HS-5 (cell line): ENCODE data around the gene EFHC1.
A peak's percentile ranks its signal among the peaks of the same experiment; 100 is the strongest.

Experiments
- DNase-seq: peaks from one replicate; pipeline ENCODE4 v3.0.0-alpha.2; 2012; ENCODE audit warnings: low read depth

EFHC1 gene

DNA sequence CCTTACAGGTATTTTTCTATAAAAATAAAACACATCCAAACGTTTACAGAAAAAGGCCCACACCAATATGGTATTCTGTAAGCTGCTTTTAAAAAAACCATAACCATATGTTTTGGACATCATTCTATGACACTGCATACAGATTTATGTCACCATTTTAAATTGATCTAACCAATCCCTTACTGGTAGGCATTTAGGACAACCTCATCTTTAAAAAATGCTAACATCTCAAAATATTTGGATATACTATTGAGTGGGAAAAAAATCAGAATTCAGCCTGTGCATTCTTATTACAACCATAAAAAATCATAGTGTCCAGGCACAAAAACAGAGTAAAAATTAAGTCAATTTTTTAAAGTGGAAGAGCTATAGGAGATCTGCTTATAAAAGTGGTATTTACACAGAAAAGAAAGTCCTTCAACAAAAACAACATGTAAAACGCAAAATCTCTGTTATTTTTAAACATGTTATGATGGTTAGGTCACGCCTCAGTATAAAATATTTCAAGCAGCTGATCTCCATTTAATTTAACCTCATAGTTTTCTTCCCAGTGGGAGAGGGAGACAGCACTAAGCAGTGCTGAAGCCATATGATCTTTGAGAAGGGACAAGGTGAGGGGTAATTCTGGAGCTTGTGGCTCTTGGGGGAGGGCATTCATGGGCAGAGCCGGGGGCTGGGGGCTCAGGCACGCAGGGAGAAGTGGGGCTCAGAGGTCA, 135.5 kb downstream of the EFHC1 start:
- DNase-seq, result no peak

DNA sequence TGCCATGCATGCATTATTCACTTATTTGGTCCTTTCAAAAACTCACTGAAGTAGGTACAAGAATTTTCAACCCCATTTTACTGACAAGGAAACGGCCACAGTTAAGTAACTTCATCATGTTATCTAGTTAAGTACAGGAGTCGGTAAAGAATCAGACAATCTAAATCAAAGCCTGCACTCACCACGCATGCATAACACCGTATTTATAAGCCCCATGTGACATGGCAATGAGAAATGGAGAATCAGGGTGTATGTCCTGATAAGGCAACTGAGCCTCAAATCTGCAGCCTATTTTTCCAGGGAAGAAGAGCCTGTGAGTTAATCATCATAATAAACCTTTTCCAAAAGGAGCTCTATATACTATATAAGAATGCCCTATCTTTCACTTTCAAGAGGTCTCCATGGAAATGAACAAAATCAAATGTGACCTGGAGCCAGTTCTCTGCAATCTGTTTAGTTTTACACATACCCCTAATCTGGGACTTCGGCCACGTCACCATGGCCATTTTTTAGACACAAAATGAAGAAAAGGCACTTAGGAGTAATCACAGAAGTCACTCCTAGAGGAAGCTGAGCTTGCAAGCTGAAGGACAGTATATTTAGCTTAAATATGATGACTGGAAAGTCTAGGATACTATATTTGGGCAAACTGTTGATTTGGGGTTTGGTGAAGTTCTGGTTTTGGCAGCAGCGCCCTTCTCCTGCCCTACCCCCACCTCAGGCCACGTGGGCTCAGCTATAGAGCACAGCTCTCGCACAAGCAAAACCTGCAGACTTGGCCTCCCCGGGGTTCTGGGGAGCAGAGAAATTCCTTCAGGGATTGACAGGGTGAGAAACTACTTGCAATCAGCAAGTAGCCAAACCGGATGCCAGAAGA, 137.5 kb downstream of the EFHC1 start:
- DNase-seq, result no peak

DNA sequence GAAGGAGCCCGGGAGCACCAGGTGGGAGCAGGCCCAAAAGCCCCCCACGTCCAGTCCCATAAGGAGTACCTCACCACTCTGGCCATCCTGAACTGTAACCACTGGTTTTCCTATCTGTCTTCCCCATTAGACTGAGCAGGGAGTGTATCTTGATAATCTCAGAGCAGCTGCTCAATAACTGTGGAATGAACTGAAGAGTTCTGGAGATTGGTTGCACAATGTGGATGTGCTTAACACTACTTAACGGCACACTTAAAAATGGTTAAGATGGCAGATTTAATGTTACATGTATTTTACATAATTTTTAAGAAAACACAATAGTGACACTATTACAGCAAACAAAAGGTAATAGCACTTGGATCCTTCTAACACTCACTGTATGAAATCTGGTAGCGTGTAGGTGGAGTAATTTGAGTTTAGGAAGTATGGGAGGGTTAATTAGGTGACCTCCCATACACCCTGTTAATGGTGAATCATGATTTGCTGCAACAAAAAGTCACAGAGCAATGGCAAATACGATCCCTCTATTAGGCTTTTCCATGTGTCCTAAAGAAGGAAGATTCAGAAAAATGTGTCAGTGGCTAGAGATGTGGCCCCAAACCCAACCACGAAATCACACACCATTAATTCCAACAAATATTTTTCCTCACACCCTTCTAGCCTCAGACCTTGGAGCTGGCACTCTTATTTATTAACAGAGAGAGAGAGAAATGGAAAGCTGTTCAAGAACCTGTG, 138.3 kb downstream of the EFHC1 start:
- no peak for DNase-seq

DNA sequence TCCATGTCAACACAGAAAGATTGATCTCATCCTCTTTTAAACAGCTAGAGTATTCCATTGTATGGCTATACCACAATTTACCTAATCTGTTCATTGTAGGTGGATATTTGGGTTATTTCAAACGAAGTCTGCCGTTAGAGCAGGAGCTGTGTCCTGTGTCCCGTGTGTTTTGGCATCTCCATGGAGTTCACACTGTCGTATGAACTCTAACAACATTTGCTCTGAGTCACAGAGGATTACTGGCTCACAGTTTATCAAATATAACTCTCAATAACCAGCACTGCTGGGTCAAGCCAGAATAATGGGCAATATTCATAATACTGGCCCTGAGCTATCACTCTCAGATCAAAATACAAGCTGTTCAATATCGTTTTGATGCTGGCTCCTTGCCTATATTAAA, 140.3 kb downstream of the EFHC1 start:
- no peak for DNase-seq

DNA sequence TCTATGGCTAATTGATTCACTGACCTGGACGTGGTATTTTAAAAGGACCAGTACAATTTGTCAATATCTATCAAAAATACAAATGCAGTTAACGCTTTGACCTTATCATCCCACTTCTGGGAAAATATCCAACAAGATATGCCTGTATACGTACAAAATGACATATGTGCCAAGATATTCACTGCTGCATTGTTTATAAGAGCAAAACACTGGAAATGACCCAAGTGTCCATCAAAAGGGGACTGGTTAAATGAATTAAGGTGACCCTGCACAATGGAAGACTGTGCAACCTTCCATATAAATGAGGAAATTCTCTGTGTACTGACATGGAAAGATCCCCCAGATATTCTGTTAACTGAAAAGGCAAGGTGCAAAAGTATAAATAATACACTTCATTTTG, 142.8 kb downstream of the EFHC1 start:
- no peak for DNase-seq

DNA sequence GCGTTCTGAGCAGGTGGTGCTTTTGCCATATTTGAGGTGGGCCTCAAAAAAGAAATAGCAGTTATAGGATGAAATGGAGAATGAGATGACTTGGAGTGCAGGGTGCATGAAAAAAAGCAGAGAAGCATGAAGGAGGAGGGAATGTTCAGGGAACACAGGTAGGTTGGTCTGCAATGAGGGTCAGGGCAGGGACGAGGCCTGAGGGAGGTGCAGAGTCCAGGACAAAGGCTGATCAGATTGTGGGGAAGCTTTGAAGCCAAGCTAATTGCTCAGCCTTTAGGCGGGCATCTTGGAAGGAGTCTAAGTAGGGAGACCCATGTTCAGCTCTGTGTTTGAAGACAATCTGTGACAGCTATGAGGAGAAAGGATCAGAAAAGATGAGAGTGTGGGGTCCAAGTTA, 144.7 kb downstream of the EFHC1 start:
- DNase-seq, result no peak

DNA sequence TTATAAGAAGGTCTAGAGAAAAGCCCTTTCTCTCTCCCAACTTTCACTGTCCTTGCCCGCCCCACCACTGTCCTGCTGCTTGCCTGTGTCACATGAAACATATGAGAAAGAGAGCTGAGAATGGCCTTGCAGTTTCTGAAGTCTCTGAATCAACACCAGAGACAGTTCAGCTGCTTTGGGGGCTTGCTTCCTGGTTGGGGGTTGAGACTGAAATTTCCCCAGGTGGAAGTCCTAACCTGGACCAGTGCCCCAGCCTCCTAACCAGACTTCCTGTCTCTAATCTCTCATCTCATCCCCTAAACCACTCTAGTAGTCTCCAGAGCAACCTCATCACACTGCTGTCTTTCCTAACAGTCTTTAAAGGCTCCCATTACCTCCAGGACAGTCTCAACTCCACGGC, 146.1 kb downstream of the EFHC1 start:
- no peak for DNase-seq

DNA sequence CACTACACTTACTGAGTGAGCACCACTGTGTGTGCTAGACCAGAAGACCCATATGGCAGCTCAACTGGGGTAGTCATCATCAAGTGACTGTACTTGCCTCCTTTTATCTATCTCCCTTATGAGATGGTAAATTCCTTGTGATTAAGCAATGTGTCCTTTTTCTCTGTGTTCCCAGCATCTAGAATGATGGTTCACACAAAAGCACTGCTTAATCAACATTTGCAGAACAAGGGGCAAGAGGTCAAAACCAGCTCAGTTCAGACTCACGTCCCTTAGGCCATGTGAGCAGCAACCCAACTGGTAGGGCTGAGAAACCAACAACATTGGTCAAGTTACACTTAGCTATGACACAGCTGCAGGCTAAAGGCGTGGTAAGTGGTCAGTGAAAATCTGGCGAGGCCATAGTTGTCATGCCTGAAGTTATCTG, 146.7 kb downstream of the EFHC1 start:
- DNase-seq, result peak; percentile 97

DNA sequence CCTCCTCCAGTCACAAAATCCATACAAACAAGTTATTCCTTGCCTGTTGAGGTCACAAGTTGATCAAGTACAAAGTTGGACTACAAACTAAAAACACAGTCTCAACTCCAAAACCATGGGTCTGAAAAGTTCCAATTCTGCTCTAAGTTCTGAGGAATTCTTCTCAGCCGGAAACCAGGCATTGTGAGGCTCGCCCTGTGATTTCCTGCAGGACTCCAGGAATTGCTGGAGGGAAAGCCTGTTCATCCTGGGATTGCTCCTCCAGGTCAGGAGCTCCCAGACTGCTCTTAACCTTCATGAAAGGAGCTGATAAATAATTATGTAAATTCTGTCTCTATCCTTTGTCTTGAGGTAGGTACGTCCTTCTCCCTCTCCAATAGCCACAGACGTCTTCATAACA, 148.2 kb downstream of the EFHC1 start:
- DNase-seq, result no peak

DNA sequence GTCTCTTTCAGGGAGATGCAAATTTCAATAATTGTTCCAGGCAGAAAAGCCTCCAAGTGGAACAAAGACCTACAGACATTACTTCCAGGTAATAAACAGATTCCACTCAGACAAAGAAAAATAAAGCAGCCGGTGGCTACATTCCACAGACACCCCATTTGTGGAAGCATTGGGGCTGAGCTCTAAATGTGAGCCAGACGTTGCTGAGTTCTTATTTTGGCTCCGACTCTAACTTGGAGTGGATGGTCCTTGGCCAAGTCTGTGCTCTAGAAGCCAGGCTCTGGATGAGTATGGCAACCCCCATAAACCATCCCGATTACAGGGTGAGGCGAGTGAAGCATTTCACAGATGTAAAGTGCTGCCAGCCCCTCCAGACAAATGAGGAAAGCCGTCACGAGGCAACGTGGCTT, 150.2 kb downstream of the EFHC1 start:
- DNase-seq, result no peak

DNA sequence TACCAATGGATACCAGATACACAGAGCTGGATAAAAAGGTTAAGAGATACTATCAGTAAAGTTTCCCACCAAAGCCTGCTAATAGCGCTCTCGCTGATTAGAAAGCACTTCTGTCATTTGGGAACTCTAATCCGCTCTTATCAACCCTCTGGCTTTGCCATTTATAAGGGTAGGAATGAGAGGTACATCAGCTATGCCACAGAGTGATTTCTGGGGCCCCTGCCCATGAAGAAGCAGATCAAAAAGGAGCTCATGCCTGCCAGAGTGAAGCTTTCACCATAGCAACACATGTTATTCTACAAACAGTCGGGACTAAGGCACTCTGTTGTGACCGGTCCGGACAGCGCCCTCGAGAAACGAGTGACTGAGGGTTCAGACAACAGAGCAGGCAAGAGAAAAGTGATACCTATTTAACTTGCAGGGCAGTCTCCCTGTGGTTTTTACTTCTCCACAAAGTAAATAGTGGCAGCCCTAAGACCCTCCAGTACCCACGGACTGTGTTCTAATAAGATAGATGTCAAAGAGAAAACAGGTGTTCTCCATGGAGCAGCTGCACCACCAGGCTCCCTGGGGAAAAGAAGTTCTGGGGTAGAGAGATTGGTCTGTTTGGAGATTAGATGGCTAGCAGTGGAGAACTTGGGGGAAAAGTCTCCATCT, 151.1 kb downstream of the EFHC1 start:
- DNase-seq, result no peak

DNA sequence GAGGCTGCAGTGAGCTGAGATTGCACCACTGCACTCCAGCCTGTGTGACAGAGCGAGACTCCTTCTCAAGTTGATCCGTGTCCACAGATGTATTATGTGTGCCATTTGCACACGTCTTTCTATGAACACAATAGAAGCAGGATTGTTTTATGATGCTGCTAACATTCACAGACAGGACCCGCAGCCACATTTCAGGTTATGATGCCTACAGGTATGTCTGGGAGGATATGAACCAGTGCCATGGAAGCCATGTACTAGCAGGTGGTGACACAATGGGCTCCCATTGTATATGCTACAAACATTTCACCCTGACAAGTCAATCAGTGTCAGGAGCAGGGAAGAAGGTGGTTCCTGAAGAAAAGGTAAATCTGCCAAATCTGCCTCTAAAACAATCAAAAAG, 152.4 kb downstream of the EFHC1 start:
- no peak for DNase-seq

DNA sequence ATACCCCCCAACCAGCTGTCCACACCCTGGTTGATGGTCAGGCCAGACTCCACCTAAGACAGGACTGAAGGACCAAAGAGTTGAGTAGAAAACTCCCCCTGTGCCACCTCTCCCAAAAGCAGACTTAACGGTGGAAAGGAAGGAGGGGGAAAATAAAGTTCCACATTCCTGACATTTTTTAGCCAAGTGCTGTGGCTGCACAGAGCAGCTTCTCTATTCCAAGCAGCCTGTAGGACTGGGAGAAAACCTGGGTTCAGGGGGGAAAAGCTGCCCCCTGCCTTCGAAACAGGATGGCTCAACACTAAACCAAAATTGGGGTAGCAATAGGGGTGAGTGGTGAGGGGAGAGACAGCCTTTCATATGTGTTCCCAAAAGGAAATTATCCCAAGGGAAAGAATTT, 153.2 kb downstream of the EFHC1 start:
- no peak for DNase-seq
